ENCODE data around the gene DHODH.
"Not testable (repeated sequence)": the region's sequence is repeated elsewhere in the genome, so short reads cannot be mapped to it uniquely, and the experiment has no call there.

Gene DHODH

GRCh38 chr16:71972356-71972755 is 36.2 kb upstream of the DHODH start:
- TF ChIP-seq ZFX (IDR thresholded peaks at IDR 0.05) (no peak), CTCF (conservative IDR thresholded peaks at IDR 0.05) (no peak)
- no peak overlapping the region for H3K27ac ChIP-seq

- H3K27ac ChIP-seq, result no peak overlapping the region
- TF ChIP-seq ZFX (IDR thresholded peaks at IDR 0.05), result no peak
- no peak for TF ChIP-seq CTCF (conservative IDR thresholded peaks at IDR 0.05)
Measured at GRCh38 chr16:71973001-71973400, 35.5 kb upstream of the DHODH start.

DNA sequence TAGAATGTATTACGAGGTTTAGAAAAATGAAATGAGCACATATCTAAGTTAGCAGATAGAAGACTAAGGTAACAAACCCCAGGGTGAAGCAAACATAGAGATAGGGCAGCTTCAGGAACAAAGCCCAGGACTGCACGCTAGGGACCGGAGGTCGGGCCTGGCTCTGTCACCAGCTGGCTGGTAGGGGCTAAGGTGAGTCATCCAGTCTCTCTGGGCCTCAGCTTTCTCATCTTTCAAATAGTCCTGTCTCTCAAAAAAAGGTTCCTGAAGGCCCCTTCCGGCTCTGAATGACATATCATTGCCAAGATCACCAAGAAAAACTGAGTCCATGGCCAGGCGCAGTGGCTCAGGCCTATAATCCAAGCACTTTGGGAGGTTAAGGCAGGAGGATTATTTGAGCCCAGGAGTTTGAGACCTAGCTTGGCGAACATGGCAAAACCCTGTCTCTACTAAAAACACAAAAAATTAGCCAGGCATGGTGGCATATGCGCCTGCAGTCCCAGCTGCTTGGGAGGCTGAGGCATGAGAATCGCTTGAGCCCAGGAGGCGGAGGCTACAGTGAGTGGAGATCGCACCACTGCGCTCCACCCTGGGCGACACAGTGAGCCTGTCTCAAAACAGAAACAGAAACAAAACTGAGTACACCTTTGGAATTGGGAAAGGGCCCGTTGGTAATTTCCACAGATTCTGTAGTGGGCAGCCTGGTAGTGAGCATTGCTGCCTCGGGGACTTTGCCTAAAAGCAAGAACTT is 34.3 kb upstream of the DHODH start:
- H3K27ac ChIP-seq, result no peak overlapping the region
- no peak for TF ChIP-seq ZFX (IDR thresholded peaks at IDR 0.05)
- TF ChIP-seq CTCF (conservative IDR thresholded peaks at IDR 0.05), result no peak

DNA sequence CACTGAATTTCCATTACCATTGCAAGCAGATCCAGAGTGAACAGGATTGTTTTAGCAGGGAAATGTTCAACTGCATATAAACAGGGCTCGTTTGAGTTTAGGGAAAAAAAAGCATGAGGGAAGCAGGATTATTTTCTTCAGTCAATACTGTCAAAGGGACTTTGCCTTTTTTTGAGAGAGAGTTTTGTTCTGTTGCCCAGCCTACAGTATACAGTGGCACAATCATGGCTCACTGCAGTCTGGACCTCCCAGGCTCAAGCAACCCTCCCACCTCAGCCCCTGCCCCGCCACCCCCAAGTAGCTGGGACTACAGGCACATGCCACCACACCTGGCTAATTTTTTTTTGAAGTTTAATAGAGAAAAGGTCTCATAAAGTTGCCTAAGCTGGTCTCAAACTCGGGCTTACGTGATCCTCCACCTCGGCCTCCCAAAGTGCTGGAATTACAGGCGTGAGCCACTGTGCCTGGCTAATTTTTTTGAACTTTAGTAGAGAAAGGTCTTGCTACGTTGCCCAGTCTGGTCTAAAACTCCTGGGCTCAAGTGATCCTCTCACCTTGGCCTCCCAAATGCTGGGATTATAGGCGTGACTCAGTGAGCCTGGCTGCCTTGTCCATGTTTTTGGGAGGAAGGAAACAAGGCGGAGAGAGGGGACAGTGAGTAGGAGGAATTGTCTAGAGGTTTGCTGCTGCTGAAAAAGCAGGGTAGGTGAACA is 23.1 kb upstream of the DHODH start:
- no peak overlapping the region for H3K27ac ChIP-seq
- TF ChIP-seq ZFX (IDR thresholded peaks at IDR 0.05) (no peak), CTCF (conservative IDR thresholded peaks at IDR 0.05) (no peak)

- TF ChIP-seq CTCF (conservative IDR thresholded peaks at IDR 0.05) (no peak), ZFX (IDR thresholded peaks at IDR 0.05) (no peak)
- H3K27ac ChIP-seq, result no peak overlapping the region
Measured at GRCh38 chr16:71986131-71986530, 22.4 kb upstream of the DHODH start.

DNA sequence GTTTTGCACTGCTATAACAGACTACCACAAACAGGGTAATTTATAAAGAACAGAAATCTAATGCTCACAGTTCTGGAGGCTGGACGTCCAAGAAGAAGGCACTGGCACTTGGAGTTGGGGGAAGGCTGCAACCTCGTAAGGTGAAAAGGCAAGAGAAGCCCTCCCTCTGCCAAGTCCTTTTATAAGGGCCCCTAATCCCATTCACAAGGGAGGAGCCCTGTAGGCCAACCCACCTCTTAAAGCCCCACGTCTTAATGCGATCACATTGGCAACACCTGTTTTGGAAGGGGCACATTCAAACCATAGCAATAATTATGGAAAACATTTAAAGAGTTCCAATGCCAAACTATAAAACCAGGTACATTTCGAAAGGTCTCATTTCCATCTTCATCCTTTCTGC is 13.5 kb upstream of the DHODH start:
- no peak overlapping the region for H3K27ac ChIP-seq
- TF ChIP-seq ZFX (IDR thresholded peaks at IDR 0.05), result no peak
- TF ChIP-seq CTCF (conservative IDR thresholded peaks at IDR 0.05), result no peak

DNA sequence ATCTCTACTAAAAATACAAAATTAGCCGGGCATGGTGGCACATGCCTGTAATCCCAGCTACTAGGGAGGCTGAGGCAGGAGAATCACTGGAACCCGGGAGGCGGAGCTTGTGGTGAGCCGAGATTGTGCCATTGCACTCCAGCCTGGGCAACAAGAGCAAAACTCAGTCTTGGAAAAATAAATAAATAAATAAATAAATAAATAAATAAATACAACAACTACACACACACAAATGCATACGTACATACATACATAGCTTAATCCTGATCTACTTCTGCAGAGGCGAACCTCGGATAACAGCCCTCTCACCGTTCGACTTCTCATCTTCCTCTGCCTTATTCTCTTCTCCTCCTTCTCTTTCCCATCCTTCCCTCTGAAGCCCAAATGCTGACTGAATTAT is 11.0 kb upstream of the DHODH start:
- H3K27ac ChIP-seq, result not testable (repeated sequence)
